Natural killer cell (primary cell): ENCODE data around the gene ASIC2. TPM values are rescaled to one million over a fixed set of nuclear protein-coding genes. Genes with fewer than 3 reads are reported as not detected.

Experiments
- ATAC-seq, 3 donors: fragments of 150-1000 bp in 2 of 3; fragments of 200-7000 bp in 1 of 3; cut with Tn5 transposase; 1 replicate in 1 of 3; 2 replicates in 2 of 3; pipeline ENCODE4 v1.10.0; 2021; ENCODE audit warnings: mild to moderate bottlenecking in 2 of 3, moderate library complexity in 2 of 3
- DNase-seq, 2 donors: peaks; one replicate each; pipeline versions ENCODE4 v3.0.0 to v3.0.0-alpha.2; 2013 to 2021; ENCODE audit warnings: mixed read lengths in 1 of 2
- H3K27ac ChIP-seq: one replicate; pipeline ENCODE4 v1.5.1; 2013; ENCODE audit warnings: mild to moderate bottlenecking, low read length
- H3K27me3 ChIP-seq: one replicate; pipeline ENCODE4 v1.6.1; 2013; ENCODE audit warnings: low read length; ENCODE audit not compliant: control insufficient read depth, insufficient read depth
- H3K36me3 ChIP-seq: one replicate; pipeline ENCODE4 v1.6.1; 2013; ENCODE audit warnings: low read length; ENCODE audit not compliant: control insufficient read depth, insufficient read depth
- H3K4me1 ChIP-seq: one replicate; pipeline ENCODE4 v1.6.1; 2013; ENCODE audit warnings: low read length; ENCODE audit not compliant: control insufficient read depth, insufficient read depth
- H3K4me3 ChIP-seq: one replicate; pipeline ENCODE4 v1.5.1; 2013; ENCODE audit warnings: low read length
- H3K9me3 ChIP-seq: one replicate; pipeline ENCODE4 v1.6.1; 2013; ENCODE audit warnings: low read length; ENCODE audit not compliant: control insufficient read depth, insufficient read depth
- H3K27ac Mint-ChIP-seq, 2 donors: one replicate each; pipeline ENCODE4 v1.8.0; 2022; ENCODE audit warnings: mild to moderate bottlenecking in 2 of 2, mixed read lengths in 2 of 2, moderate library complexity in 1 of 2
- H3K27me3 Mint-ChIP-seq, 2 donors: one replicate each; pipeline ENCODE4 v1.8.0; 2022; ENCODE audit warnings: low read depth in 2 of 2, mixed read lengths in 2 of 2
- H3K36me3 Mint-ChIP-seq: one replicate; pipeline ENCODE4 v1.8.0; 2022; ENCODE audit warnings: mixed read lengths
- H3K4me1 Mint-ChIP-seq, 2 donors: one replicate each; pipeline ENCODE4 v1.8.0; 2022; ENCODE audit warnings: mixed read lengths in 2 of 2
- H3K4me3 Mint-ChIP-seq: one replicate; pipeline ENCODE4 v1.8.0; 2022; ENCODE audit warnings: mild to moderate bottlenecking, moderate library complexity, mixed read lengths
- H3K9me3 Mint-ChIP-seq, 2 donors: one replicate each; pipeline ENCODE4 v1.8.0; 2022; ENCODE audit warnings: mixed read lengths in 2 of 2
- CTCF ChIP-seq: fragments of 200-600 bp; IDR thresholded peaks from one replicate; pipeline ENCODE4 v1.8.0; 2022; ENCODE audit warnings: antibody characterized with exemption
- WGBS: methylation state at CpG from one replicate; pipeline ENCODE4 v1.1.7; 2013; ENCODE audit warnings: missing lambda C conversion rate; ENCODE audit not compliant: insufficient coverage; 5-methylcytosine and 5-hydroxymethylcytosine counted together
- intact Hi-C: fragments of 100-400 bp; cut with micrococcal nuclease; formaldehyde crosslinking; loops from one replicate; pipeline ENCODE4 v1.14.2; 2022
- total RNA-seq, 4 donors: library from RNA; stranded (reverse); fragments of 120-200 nt in 1 of 4; gene quantifications; one replicate each; pipeline versions ENCODE4 v1.2.3 to v1.2.4, GENCODE V29; 2013 to 2022

The ASIC2 gene
- total RNA-seq, 3 donors from 2014 or later (not counting 1 experiment from before 2014, with no cell fraction given) = not detected

DNA sequence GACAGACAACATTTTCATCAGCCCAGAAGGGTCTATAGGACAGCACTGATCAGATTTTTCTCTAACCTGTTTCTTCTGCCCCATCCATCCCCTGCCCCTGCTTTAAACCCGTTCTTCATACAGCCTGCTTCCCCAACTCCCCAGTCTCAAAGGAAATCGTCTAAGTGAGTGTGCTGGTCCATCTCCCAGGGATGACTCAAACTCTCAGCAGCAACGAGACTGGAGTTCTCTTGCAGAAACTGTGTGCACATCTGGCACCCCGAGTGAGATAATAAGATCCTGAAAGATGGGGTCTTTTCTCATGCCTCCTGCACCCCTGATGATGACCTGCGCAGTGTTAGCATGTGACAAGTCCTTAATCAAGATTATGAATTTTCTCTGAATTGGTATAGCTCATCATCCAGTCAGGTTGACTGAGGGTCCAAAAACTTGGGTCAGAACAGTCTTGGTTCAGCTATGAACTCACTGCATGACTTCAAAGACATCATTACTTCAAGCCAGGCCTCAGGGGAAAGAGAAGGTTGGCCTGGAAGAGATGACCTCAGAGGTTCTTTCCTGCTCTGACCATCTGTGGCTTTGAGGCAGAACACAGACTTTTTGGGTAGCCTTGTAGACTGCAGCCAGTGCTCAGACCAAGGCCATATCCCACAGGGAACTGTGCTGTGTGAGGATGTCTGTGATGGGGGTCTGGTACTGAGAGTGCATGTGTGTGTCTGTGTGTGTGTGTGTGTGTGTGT is 183.6 kb downstream of the ASIC2 start:
- 78% methylated on average over 5 of the region's 5 CpGs for WGBS
- H3K36me3 Mint-ChIP-seq = no peaks in the 10 kb centered on the region
- Histone ChIP-seq H3K9me3 (no peaks in the 10 kb centered on the region), H3K27ac (no peak overlapping the region), H3K27me3 (no peaks in the 10 kb centered on the region), H3K36me3 (no peaks in the 10 kb centered on the region), H3K4me3 (no peak overlapping the region), H3K4me1 (no peaks in the 10 kb centered on the region)
- ATAC-seq = no peak
- no peaks in the 10 kb centered on the region for H3K9me3 Mint-ChIP-seq
- TF ChIP-seq CTCF = no peak
- peaks cover 21 to 38% of the 10 kb centered on the region in 2 donors for H3K27me3 Mint-ChIP-seq
- no peak overlapping the region for H3K27ac Mint-ChIP-seq
- intact Hi-C loops = no loop called here
- no peak for DNase-seq
- H3K4me3 Mint-ChIP-seq = no peak overlapping the region
- H3K4me1 Mint-ChIP-seq = no peaks in the 10 kb centered on the region

GRCh38 chr17:33106525-33107165 is 186.4 kb downstream of the ASIC2 start:
- H3K27ac Mint-ChIP-seq = no peak overlapping the region
- intact Hi-C loops = no loop called here
- WGBS = 64% methylated on average over 6 of the region's 6 CpGs
- H3K36me3 ChIP-seq = no peaks in the 10 kb centered on the region
- no peak overlapping the region for H3K4me3 Mint-ChIP-seq
- H3K36me3 Mint-ChIP-seq = no peaks in the 10 kb centered on the region
- no peaks in the 10 kb centered on the region for H3K27me3 ChIP-seq
- no peaks in the 10 kb centered on the region for H3K9me3 Mint-ChIP-seq
- no peak overlapping the region for H3K27ac ChIP-seq
- H3K4me1 Mint-ChIP-seq = no peaks in the 10 kb centered on the region
- H3K27me3 Mint-ChIP-seq = peaks cover 15 to 25% of the 10 kb centered on the region in 2 donors
- ATAC-seq = no peak
- no peak overlapping the region for H3K4me3 ChIP-seq
- no peaks in the 10 kb centered on the region for H3K4me1 ChIP-seq
- no peaks in the 10 kb centered on the region for H3K9me3 ChIP-seq
- no peak for DNase-seq
- no peak for TF ChIP-seq CTCF

- Mint-ChIP-seq H3K4me3 (no peak overlapping the region), H3K36me3 (no peaks in the 10 kb centered on the region), H3K27ac (no peak overlapping the region), H3K27me3 (peaks cover 12 to 21% of the 10 kb centered on the region in 2 donors), H3K4me1 (no peaks in the 10 kb centered on the region), H3K9me3 (no peaks in the 10 kb centered on the region)
- Histone ChIP-seq H3K27me3 (no peaks in the 10 kb centered on the region), H3K4me1 (no peaks in the 10 kb centered on the region), H3K36me3 (no peaks in the 10 kb centered on the region), H3K27ac (no peak overlapping the region), H3K4me3 (no peak overlapping the region), H3K9me3 (no peaks in the 10 kb centered on the region)
- no peak for ATAC-seq
- intact Hi-C loops = no loop called here
- no peak for TF ChIP-seq CTCF
- WGBS = 55% methylated on average over 2 of the region's 3 CpGs
- DNase-seq = no peak
Measured at GRCh38 chr17:33105911-33106310, 187.2 kb downstream of the ASIC2 start.
